WTC11 (cell line): ENCODE measurements around the gene SNX32. TPM values are rescaled to one million over a fixed set of nuclear protein-coding genes. Genes with fewer than 3 reads are reported as not detected.
A peak's percentile ranks its signal among the peaks of the same experiment; 100 is the strongest.

Experiments used
- ATAC-seq: fragments of 200-7000 bp; cut with Tn5 transposase; 2 replicates; pipeline ENCODE4 v1.10.0; 2021; ENCODE audit warnings: mild to moderate bottlenecking, moderate library complexity
- CTCF ChIA-PET: fragments of 300-600 bp; sonication (Branson Sonifier 250); formaldehyde crosslinking; loops from one replicate; lab custom pipeline; 2021; ENCODE audit warnings: antibody characterized with exemption; lab: Charles Lee
- POLR2A ChIA-PET: fragments of 350-600 bp; sonication (Branson Sonifier 250); formaldehyde crosslinking; loops from one replicate; lab custom pipeline; 2021; ENCODE audit warnings: antibody characterized with exemption; lab: Charles Lee
- DNase-seq: peaks from one replicate; pipeline ENCODE4 v3.0.0; 2021; ENCODE audit warnings: low spot score
- H3K27ac Mint-ChIP-seq: 2 replicates; pipeline ENCODE4 v1.8.0; 2021; ENCODE audit warnings: mixed read lengths
- H3K27me3 Mint-ChIP-seq: 2 replicates; pipeline ENCODE4 v1.8.0; 2021; ENCODE audit warnings: low read depth, mild to moderate bottlenecking, moderate library complexity, mixed read lengths
- H3K36me3 Mint-ChIP-seq: 2 replicates; pipeline ENCODE4 v1.8.0; 2021; ENCODE audit warnings: mixed read lengths
- H3K4me1 Mint-ChIP-seq: 2 replicates; pipeline ENCODE4 v1.8.0; 2022; ENCODE audit warnings: mixed read lengths
- H3K4me3 Mint-ChIP-seq: 2 replicates; pipeline ENCODE4 v1.8.0; 2021; ENCODE audit warnings: mild to moderate bottlenecking, moderate library complexity, mixed read lengths
- H3K9me3 Mint-ChIP-seq: 2 replicates; pipeline ENCODE4 v1.8.0; 2021; ENCODE audit warnings: mixed read lengths
- ATF1 ChIP-seq: sonication (generic); formaldehyde crosslinking; IDR thresholded peaks from 2 replicates; pipeline ENCODE4 v1.8.1; 2023; ENCODE audit warnings: mild to moderate bottlenecking, moderate library complexity, missing genetic modification reagents
- CREB1 ChIP-seq: sonication (generic); formaldehyde crosslinking; IDR thresholded peaks from 2 replicates; pipeline ENCODE4 v1.8.0; 2023; ENCODE audit warnings: mild to moderate bottlenecking, missing genetic modification reagents
- CREM ChIP-seq: sonication (generic); formaldehyde crosslinking; IDR thresholded peaks from 2 replicates; pipeline ENCODE4 v1.8.1; 2022; ENCODE audit warnings: mild to moderate bottlenecking, missing genetic modification reagents, moderate library complexity
- FOXJ3 ChIP-seq: sonication (generic); formaldehyde crosslinking; IDR thresholded peaks from 2 replicates; pipeline ENCODE4 v1.9.0; 2021; ENCODE audit warnings: missing genetic modification reagents, mild to moderate bottlenecking, borderline replicate concordance
- GABPB1 ChIP-seq: sonication (generic); formaldehyde crosslinking; IDR thresholded peaks from 2 replicates; pipeline ENCODE4 v1.8.1; 2023; ENCODE audit warnings: mild to moderate bottlenecking, missing genetic modification reagents
- GTF2I ChIP-seq: fragments of 250-450 bp; sonication (Bioruptor Pico); conservative IDR thresholded peaks from 2 replicates; pipeline ENCODE4 v1.4.0; 2021; ENCODE audit warnings: mild to moderate bottlenecking
- JUN ChIP-seq: sonication (generic); formaldehyde crosslinking; IDR thresholded peaks from 2 replicates; pipeline ENCODE4 v1.8.0; 2023; ENCODE audit warnings: mild to moderate bottlenecking, missing genetic modification reagents
- NR1H2 ChIP-seq: sonication (generic); formaldehyde crosslinking; IDR thresholded peaks from 2 replicates; pipeline ENCODE4 v1.9.0; 2021; ENCODE audit warnings: mild to moderate bottlenecking, moderate library complexity, missing genetic modification reagents
- SP1 ChIP-seq: sonication (generic); formaldehyde crosslinking; conservative IDR thresholded peaks from 2 replicates; pipeline ENCODE4 v1.8.1; 2022; ENCODE audit warnings: missing genetic modification reagents
- ZNF121 ChIP-seq: sonication (generic); formaldehyde crosslinking; IDR thresholded peaks from 2 replicates; pipeline ENCODE4 v1.8.0; 2023; ENCODE audit warnings: missing genetic modification reagents
- total RNA-seq: library from RNA; stranded (reverse); gene quantifications from 3 replicates; pipeline ENCODE4 v1.2.3, GENCODE V29; 2021
- TF ChIP-seq, protein P1 (sequence below): fragments of 250-450 bp; sonication (Bioruptor Pico); IDR thresholded peaks from 2 replicates; pipeline ENCODE4 v1.8.0; 2021; ENCODE audit warnings: mild to moderate bottlenecking
- TF ChIP-seq, protein P2 (sequence below): sonication (generic); formaldehyde crosslinking; IDR thresholded peaks from 2 replicates; pipeline ENCODE4 v1.8.0; 2022; ENCODE audit warnings: mild to moderate bottlenecking, missing genetic modification reagents
- TF ChIP-seq, protein P3 (sequence below): sonication (generic); formaldehyde crosslinking; IDR thresholded peaks from 2 replicates; pipeline ENCODE4 v1.8.0; 2023; ENCODE audit warnings: missing genetic modification reagents, mild to moderate bottlenecking, borderline replicate concordance
- TF ChIP-seq, protein P4 (sequence below): sonication (generic); formaldehyde crosslinking; IDR thresholded peaks from 2 replicates; pipeline ENCODE4 v1.8.0; 2023; ENCODE audit warnings: mild to moderate bottlenecking, missing genetic modification reagents
- TF ChIP-seq, protein P5 (sequence below): sonication (generic); formaldehyde crosslinking; IDR thresholded peaks from 2 replicates; pipeline ENCODE4 v1.8.1; 2023; ENCODE audit warnings: mild to moderate bottlenecking, missing genetic modification reagents
- TF ChIP-seq, protein P6 (sequence below): sonication (generic); formaldehyde crosslinking; IDR thresholded peaks from 2 replicates; pipeline ENCODE4 v1.8.1; 2022; ENCODE audit warnings: mild to moderate bottlenecking, missing genetic modification reagents, moderate library complexity, borderline replicate concordance

SNX32 gene
- total RNA-seq, 1 experiment from 2014 or later, result 2.9 TPM

DNA sequence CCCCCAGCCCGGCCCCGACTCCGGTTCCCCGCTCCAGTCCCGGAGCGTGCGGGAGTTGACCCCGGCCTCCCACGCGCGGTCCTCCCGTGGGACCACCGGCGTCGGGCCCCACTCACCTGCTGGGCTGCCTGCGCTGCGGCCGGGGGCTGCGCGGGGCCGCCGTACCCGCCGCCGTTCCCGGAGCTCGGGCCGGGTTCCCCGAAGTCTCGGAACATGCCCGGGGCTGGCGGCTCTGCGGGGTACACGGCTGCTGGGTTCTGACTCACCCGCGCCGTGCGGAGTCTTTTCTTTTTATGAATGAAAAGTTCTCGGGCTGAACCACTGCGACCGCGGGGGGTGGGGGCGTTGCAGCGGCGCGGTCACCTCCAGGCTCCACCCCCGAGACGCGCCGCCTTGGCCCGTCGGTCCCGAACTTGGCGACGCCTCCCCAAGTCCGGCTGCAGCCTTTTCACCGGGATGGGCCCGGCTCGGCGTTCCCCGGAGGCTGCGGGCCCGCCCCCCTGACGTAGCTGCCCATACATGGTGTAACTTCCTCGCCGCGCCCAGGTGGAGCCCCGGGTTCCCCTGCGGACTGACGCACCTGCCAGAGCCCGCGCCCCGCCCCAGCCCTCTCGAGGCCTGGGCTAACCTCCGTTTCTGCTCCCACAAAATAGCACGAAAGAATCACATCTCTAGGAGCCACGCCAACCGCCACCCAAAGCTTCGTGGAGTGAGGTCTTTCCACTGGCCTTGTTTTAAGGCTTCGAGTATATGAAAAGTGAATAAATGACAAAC lies 66.5 kb downstream of the SNX32 start, which contains the start of gene FOSL1:
FOSL1 (minus strand) TSS at position 264 of the 774 bp plus-strand sequence; CDS start at position 215, 49 bp downstream.
- Mint-ChIP-seq H3K27me3 (peaks cover 78% of the 10 kb centered on the region), H3K4me1 (0 out of 2 replicates have a peak, but pooled peaks cover 4% of the 10 kb centered on the region), H3K36me3 (no peaks in the 10 kb centered on the region; the same call in 1 of the 2 replicates), H3K9me3 (no peaks in the 10 kb centered on the region), H3K4me3 (peak within 1 kb of the TSS; percentile 72), H3K27ac (0 out of 2 replicates have a peak within 1 kb of the TSS, but pooled peaks have one; percentile 41)
- peak; percentile 97 for DNase-seq
- peak; percentile 80 for TF ChIP-seq CREM (CRISPR knock-in tag)
- peak; percentile 51 for TF ChIP-seq GABPB1 (CRISPR knock-in tag)
- peak; percentile 97 for TF ChIP-seq SP1 (CRISPR knock-in tag)
- TF ChIP-seq, protein P1, sequence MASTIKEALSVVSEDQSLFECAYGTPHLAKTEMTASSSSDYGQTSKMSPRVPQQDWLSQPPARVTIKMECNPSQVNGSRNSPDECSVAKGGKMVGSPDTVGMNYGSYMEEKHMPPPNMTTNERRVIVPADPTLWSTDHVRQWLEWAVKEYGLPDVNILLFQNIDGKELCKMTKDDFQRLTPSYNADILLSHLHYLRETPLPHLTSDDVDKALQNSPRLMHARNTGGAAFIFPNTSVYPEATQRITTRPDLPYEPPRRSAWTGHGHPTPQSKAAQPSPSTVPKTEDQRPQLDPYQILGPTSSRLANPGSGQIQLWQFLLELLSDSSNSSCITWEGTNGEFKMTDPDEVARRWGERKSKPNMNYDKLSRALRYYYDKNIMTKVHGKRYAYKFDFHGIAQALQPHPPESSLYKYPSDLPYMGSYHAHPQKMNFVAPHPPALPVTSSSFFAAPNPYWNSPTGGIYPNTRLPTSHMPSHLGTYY (CRISPR knock-in tag), result no peak
- peak; percentile 72 for TF ChIP-seq ZNF121 (CRISPR knock-in tag)
- TF ChIP-seq, protein P2, sequence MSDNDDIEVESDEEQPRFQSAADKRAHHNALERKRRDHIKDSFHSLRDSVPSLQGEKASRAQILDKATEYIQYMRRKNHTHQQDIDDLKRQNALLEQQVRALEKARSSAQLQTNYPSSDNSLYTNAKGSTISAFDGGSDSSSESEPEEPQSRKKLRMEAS (CRISPR knock-in tag), result peak; percentile 86
- TF ChIP-seq, protein P3, sequence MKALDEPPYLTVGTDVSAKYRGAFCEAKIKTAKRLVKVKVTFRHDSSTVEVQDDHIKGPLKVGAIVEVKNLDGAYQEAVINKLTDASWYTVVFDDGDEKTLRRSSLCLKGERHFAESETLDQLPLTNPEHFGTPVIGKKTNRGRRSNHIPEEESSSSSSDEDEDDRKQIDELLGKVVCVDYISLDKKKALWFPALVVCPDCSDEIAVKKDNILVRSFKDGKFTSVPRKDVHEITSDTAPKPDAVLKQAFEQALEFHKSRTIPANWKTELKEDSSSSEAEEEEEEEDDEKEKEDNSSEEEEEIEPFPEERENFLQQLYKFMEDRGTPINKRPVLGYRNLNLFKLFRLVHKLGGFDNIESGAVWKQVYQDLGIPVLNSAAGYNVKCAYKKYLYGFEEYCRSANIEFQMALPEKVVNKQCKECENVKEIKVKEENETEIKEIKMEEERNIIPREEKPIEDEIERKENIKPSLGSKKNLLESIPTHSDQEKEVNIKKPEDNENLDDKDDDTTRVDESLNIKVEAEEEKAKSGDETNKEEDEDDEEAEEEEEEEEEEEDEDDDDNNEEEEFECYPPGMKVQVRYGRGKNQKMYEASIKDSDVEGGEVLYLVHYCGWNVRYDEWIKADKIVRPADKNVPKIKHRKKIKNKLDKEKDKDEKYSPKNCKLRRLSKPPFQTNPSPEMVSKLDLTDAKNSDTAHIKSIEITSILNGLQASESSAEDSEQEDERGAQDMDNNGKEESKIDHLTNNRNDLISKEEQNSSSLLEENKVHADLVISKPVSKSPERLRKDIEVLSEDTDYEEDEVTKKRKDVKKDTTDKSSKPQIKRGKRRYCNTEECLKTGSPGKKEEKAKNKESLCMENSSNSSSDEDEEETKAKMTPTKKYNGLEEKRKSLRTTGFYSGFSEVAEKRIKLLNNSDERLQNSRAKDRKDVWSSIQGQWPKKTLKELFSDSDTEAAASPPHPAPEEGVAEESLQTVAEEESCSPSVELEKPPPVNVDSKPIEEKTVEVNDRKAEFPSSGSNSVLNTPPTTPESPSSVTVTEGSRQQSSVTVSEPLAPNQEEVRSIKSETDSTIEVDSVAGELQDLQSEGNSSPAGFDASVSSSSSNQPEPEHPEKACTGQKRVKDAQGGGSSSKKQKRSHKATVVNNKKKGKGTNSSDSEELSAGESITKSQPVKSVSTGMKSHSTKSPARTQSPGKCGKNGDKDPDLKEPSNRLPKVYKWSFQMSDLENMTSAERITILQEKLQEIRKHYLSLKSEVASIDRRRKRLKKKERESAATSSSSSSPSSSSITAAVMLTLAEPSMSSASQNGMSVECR (CRISPR knock-in tag), result 0 out of 2 replicates have a peak, but pooled peaks have one; percentile 48
- 0 out of 2 replicates have a peak, but pooled peaks have one; percentile 42 for TF ChIP-seq CREB1 (CRISPR knock-in tag)
- TF ChIP-seq, protein P4, sequence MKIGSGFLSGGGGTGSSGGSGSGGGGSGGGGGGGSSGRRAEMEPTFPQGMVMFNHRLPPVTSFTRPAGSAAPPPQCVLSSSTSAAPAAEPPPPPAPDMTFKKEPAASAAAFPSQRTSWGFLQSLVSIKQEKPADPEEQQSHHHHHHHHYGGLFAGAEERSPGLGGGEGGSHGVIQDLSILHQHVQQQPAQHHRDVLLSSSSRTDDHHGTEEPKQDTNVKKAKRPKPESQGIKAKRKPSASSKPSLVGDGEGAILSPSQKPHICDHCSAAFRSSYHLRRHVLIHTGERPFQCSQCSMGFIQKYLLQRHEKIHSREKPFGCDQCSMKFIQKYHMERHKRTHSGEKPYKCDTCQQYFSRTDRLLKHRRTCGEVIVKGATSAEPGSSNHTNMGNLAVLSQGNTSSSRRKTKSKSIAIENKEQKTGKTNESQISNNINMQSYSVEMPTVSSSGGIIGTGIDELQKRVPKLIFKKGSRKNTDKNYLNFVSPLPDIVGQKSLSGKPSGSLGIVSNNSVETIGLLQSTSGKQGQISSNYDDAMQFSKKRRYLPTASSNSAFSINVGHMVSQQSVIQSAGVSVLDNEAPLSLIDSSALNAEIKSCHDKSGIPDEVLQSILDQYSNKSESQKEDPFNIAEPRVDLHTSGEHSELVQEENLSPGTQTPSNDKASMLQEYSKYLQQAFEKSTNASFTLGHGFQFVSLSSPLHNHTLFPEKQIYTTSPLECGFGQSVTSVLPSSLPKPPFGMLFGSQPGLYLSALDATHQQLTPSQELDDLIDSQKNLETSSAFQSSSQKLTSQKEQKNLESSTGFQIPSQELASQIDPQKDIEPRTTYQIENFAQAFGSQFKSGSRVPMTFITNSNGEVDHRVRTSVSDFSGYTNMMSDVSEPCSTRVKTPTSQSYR (CRISPR knock-in tag), result no peak
- TF ChIP-seq, protein P5, sequence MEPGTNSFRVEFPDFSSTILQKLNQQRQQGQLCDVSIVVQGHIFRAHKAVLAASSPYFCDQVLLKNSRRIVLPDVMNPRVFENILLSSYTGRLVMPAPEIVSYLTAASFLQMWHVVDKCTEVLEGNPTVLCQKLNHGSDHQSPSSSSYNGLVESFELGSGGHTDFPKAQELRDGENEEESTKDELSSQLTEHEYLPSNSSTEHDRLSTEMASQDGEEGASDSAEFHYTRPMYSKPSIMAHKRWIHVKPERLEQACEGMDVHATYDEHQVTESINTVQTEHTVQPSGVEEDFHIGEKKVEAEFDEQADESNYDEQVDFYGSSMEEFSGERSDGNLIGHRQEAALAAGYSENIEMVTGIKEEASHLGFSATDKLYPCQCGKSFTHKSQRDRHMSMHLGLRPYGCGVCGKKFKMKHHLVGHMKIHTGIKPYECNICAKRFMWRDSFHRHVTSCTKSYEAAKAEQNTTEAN (CRISPR knock-in tag), result no peak
- ChIA-PET CTCF (interaction anchor here (1.0 to 2.2 kb wide), 7 partner anchors 9 to 189 kb away, joined by 3 to 33 read pairs (median 10); partner anchors contain the start of genes CCDC85B, FIBP and MUS81), POLR2A (interaction anchor here (0.6 to 1.7 kb wide), 8 partner anchors 10 to 50 kb away, joined by 3 to 6 read pairs (median 3); partner anchors contain the start of genes CCDC85B, FIBP and MUS81)
- peak; percentile 95 for ATAC-seq

DNA sequence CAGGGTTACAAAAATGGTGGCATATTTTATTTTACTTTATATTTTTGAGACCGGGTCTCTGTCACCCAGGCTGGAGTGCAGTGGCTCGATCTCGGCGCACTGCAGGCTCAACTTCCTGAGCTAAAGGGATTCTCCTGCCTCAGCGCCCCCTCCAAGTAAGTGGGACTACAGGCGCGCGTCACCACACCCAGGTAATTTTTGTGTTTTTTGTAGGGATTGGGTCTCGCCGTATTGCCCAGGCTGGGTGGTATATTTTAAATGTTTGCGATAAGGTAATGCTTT lies 67.1 kb downstream of the SNX32 start:
- Mint-ChIP-seq H3K4me1 (0 out of 2 replicates have a peak, but pooled peaks cover 4% of the 10 kb centered on the region), H3K36me3 (no peaks in the 10 kb centered on the region), H3K9me3 (no peaks in the 10 kb centered on the region), H3K4me3 (peak overlapping the region; percentile 54), H3K27me3 (peaks cover 83% of the 10 kb centered on the region), H3K27ac (0 out of 2 replicates have a peak overlapping the region, but pooled peaks have one; percentile 41)
- DNase-seq (no peak), ATAC-seq (no peak)
- ChIA-PET POLR2A (interaction anchor here (0.6 to 1.7 kb wide), 8 partner anchors 10 to 51 kb away, joined by 3 to 6 read pairs (median 3); partner anchors contain the start of genes CCDC85B, FIBP and MUS81), CTCF (interaction anchor here (1.0 to 2.2 kb wide), 7 partner anchors 10 to 190 kb away, joined by 3 to 33 read pairs (median 10); partner anchors contain the start of genes CCDC85B, FIBP and MUS81)
- TF ChIP-seq ATF1 (CRISPR knock-in tag) (no peak), JUN (CRISPR knock-in tag) (no peak), NR1H2 (CRISPR knock-in tag) (no peak), FOXJ3 (CRISPR knock-in tag) (no peak), GTF2I (CRISPR knock-in tag) (no peak)
- TF ChIP-seq, protein P6, sequence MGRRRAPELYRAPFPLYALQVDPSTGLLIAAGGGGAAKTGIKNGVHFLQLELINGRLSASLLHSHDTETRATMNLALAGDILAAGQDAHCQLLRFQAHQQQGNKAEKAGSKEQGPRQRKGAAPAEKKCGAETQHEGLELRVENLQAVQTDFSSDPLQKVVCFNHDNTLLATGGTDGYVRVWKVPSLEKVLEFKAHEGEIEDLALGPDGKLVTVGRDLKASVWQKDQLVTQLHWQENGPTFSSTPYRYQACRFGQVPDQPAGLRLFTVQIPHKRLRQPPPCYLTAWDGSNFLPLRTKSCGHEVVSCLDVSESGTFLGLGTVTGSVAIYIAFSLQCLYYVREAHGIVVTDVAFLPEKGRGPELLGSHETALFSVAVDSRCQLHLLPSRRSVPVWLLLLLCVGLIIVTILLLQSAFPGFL (CRISPR knock-in tag), result no peak
- TF ChIP-seq, protein P4 (CRISPR knock-in tag), result no peak
